ENCODE measurements around the gene DNLZ. TPM values are rescaled to one million over a fixed set of nuclear protein-coding genes. Genes with fewer than 3 reads are reported as not detected.
"Not testable (repeated sequence)": the region's sequence is repeated elsewhere in the genome, so short reads cannot be mapped to it uniquely, and the experiment has no call there.

DNLZ gene
- total RNA-seq, 1 donor from 2014 or later: 27.1 TPM

DNA sequence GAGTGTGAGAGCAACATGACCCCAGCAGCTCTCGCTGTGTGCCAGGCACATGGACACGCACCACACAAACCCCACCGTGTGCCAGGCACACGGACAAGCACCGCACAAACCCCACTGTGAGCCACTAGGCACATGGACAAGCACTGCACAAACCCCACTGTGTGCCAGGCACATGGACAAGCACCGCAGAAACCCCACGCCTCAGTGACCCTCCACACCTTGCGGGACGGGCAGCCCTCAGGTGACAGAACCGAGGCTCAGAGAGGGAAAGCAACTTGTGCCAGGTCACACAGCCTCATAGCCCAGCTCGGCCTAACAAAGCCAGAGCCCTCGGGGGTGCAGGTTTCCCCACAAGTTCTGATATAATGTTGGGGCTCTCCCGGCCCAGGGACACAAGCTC is 38.2 kb downstream of the DNLZ start:
- peaks cover 16% of the 10 kb centered on the region for H3K27me3 Mint-ChIP-seq
- H3K4me1 Mint-ChIP-seq: peaks cover 11% of the 10 kb centered on the region
- TF ChIP-seq, protein P1, sequence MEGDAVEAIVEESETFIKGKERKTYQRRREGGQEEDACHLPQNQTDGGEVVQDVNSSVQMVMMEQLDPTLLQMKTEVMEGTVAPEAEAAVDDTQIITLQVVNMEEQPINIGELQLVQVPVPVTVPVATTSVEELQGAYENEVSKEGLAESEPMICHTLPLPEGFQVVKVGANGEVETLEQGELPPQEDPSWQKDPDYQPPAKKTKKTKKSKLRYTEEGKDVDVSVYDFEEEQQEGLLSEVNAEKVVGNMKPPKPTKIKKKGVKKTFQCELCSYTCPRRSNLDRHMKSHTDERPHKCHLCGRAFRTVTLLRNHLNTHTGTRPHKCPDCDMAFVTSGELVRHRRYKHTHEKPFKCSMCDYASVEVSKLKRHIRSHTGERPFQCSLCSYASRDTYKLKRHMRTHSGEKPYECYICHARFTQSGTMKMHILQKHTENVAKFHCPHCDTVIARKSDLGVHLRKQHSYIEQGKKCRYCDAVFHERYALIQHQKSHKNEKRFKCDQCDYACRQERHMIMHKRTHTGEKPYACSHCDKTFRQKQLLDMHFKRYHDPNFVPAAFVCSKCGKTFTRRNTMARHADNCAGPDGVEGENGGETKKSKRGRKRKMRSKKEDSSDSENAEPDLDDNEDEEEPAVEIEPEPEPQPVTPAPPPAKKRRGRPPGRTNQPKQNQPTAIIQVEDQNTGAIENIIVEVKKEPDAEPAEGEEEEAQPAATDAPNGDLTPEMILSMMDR (IDR thresholded peaks at IDR 0.05): no peak
- no peak overlapping the region for H3K27ac Mint-ChIP-seq
- H3K4me3 Mint-ChIP-seq: no peak overlapping the region
- DNase-seq (no peak), ATAC-seq (ENCODE audit: low read depth) (no peak)
- H3K36me3 Mint-ChIP-seq (ENCODE audit: low read depth): no peaks in the 10 kb centered on the region
- intact Hi-C loops (cut with micrococcal nuclease): loop anchor here (5.0 kb wide), 1 partner anchor 37 kb away; the partner anchor contains the start of gene DNLZ
- H3K9me3 Mint-ChIP-seq: no peaks in the 10 kb centered on the region
- CTCF ChIA-PET: no interaction called here
- POLR2A ChIA-PET: no interaction called here

DNA sequence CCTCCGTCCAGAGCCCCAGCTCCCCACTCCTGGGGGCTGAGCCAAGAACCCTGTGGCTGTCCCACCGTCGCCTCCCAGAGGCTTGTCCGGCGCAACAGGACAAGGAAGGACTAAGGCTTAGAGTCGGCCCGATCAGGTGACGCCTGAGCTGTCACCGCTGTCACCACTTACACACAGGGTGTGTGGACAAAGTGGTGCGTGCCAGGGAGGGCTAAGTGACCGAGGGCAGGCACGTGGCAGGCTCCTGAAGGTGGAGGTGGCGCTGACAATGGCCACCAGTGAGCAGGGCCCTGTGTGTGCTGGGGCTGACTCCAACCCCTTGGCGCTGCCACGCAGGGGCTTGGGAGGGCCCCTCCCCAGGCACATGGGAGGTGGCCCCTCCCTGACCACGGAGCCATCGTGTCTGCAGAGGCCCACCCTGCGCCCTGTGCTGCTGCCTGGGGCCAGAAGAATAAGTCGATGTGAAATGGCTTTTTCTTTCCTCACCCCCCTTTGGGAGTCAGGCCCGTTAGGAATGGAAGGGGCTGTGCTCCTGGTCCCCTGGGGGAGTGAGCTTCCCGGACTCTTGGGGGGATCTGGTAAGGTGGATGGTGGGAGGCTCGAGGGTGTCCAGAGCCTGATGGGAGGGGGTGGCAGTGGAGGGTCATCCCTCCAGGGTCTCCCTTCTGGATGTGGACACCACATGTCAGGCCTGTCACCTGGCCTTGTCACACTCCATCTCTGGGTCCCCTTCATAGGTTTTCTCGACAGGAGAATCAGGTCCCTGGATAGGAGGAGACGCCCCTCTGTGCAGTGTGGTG is 38.8 kb downstream of the DNLZ start:
- H3K36me3 Mint-ChIP-seq (ENCODE audit: low read depth): no peaks in the 10 kb centered on the region
- no peak overlapping the region for H3K27ac Mint-ChIP-seq
- POLR2A ChIA-PET: no interaction called here
- ATAC-seq (ENCODE audit: low read depth) (no peak), DNase-seq (no peak)
- no peak overlapping the region for H3K4me3 Mint-ChIP-seq
- peaks cover 11% of the 10 kb centered on the region for H3K4me1 Mint-ChIP-seq
- no peaks in the 10 kb centered on the region for H3K9me3 Mint-ChIP-seq
- CTCF ChIA-PET: no interaction called here
- TF ChIP-seq, protein P1 (IDR thresholded peaks at IDR 0.05): no peak
- peaks cover 14% of the 10 kb centered on the region for H3K27me3 Mint-ChIP-seq
- intact Hi-C loops (cut with micrococcal nuclease): loop anchor here (5.0 kb wide), 1 partner anchor 38 kb away; the partner anchor contains the start of gene DNLZ

DNA sequence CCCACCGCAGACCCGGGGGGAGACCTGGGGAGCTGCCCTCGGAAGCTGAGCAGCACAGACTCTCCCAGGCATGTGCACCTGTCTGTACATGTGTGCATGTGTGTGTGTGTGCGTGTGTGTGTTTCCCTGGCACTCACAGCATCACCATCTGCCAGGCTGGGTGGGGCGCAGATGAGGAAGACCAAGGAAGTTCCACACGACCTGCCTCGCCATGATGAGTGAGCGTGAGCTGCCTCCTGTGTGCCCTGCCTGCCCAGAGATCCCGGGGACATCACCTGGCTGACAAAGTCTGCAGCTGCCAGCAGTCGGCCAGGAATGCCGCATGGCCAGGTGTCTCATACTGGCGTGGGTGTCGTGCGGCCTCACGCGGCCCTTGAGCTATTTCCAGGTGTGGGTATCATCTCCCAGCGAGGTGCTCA is 40.2 kb downstream of the DNLZ start:
- ATAC-seq (ENCODE audit: low read depth) (no peak), DNase-seq (no peak)
- intact Hi-C loops (cut with micrococcal nuclease): no loop called here
- Mint-ChIP-seq H3K9me3 (no peaks in the 10 kb centered on the region), H3K27me3 (peaks cover 6% of the 10 kb centered on the region), H3K4me1 (peaks cover 7% of the 10 kb centered on the region), H3K36me3 (ENCODE audit: low read depth) (no peaks in the 10 kb centered on the region), H3K27ac (no peak overlapping the region), H3K4me3 (no peak overlapping the region)
- CTCF ChIA-PET: no interaction called here
- TF ChIP-seq, protein P1 (IDR thresholded peaks at IDR 0.05): no peak
- POLR2A ChIA-PET: no interaction called here

DNA sequence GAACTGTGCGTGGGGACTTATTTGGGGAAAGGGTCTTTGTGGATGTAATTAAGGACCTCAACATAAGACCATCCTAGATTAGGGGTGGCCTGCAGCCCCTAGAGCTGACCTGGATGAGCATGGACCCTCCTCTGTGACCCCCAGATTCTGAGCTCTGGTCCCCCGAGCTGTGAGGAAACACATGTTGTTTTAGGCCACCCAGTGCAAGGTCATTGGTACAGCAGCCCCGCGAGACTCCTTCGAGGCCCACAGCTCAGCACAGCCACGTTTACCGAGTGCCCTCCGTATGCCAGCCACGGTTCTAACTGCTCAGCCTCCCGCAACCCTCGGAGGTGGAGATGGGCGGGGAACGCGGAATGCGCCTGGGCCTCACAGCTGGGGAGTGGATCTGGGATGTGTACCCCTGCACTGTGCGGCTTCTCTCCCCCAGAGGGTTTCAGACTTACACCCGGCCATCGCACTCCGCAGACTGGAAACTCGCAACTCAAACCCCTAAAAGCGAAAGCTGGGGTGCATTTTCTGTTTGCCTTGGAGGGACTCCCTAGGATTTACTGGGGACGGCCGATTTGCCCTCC is 40.7 kb downstream of the DNLZ start:
- no peak for ATAC-seq (ENCODE audit: low read depth)
- Mint-ChIP-seq H3K9me3 (no peaks in the 10 kb centered on the region), H3K4me1 (peaks cover 11% of the 10 kb centered on the region), H3K27ac (no peak overlapping the region), H3K36me3 (ENCODE audit: low read depth) (no peaks in the 10 kb centered on the region), H3K4me3 (no peak overlapping the region), H3K27me3 (peaks cover 6% of the 10 kb centered on the region)
- no peak for DNase-seq
- POLR2A ChIA-PET: no interaction called here
- TF ChIP-seq, protein P1 (IDR thresholded peaks at IDR 0.05): no peak
- CTCF ChIA-PET: no interaction called here
- intact Hi-C loops (cut with micrococcal nuclease): no loop called here

DNA sequence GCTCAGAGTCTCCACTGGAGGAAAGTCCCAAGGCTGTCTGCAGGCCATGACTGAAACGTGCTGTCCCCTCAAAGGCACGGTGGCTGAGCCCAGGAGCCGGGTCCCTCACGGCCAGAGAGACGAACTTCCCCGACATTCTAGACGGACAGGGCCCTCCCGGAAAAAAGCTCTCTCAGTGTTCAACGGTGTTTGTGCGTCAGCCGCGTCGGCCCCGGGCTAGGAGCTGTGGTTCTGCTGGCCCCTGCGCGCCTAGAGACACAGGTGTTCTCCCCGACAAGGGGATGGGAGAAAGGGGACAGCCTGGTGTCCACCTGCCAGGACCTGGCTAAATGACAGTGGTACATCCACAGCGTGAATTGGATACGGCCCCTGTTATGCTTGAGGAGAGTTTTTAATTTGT is 42.0 kb downstream of the DNLZ start:
- no peak for ATAC-seq (ENCODE audit: low read depth)
- no peak overlapping the region for H3K27ac Mint-ChIP-seq
- H3K36me3 Mint-ChIP-seq (ENCODE audit: low read depth): no peaks in the 10 kb centered on the region
- ChIA-PET POLR2A (no interaction called here), CTCF (no interaction called here)
- H3K4me3 Mint-ChIP-seq: no peak overlapping the region
- DNase-seq: no peak
- H3K27me3 Mint-ChIP-seq: peaks cover 10% of the 10 kb centered on the region
- peaks cover 14% of the 10 kb centered on the region for H3K4me1 Mint-ChIP-seq
- H3K9me3 Mint-ChIP-seq: no peaks in the 10 kb centered on the region
- intact Hi-C loops (cut with micrococcal nuclease): no loop called here
- TF ChIP-seq, protein P1 (IDR thresholded peaks at IDR 0.05): no peak

DNA sequence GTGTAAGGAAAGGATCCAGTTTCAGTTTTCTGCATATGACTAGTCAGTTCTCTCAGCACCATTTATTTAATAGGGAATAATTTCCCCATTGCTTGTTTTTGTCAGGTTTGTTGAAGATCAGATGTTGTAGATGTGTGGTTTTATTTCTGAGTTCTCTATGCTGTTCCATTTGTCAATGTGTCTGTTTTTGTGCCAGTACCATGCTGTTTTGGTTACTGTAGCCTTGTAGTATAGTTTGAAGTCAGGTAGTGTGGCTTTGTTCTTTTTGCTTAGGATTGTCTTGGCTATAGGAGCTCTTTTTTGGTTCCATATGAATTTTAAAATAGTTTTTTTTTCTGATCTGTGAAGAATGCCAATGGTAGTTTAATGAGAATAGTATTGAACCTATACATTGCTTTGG is 42.6 kb downstream of the DNLZ start:
- intact Hi-C loops (cut with micrococcal nuclease); H3K36me3 Mint-ChIP-seq (ENCODE audit: low read depth); H3K9me3 Mint-ChIP-seq; POLR2A ChIA-PET; ATAC-seq (ENCODE audit: low read depth); H3K27ac Mint-ChIP-seq; CTCF ChIA-PET; H3K4me3 Mint-ChIP-seq; DNase-seq: not testable (repeated sequence)
- H3K4me1 Mint-ChIP-seq: peaks cover 11% of the 10 kb centered on the region
- H3K27me3 Mint-ChIP-seq: peaks cover 10% of the 10 kb centered on the region

DNA sequence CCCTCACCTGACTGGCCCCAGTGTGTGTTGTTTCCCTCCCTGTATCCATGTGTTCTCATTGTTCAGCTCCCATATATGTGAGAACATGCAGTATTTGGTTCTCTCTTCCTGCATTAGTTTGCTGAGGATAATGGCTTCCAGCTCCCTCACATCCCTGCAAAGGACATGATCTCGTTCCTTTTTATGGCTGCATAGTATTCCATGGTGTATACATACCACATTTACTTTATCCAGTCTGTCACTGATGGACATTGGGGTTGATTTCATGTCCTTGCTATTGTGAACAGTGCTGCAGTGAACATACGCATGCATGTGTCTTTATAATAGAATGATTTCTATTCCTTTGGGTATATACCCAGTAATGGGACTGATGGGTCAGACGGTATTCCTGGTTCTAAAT is 43.6 kb downstream of the DNLZ start:
- CTCF ChIA-PET, POLR2A ChIA-PET: not testable (repeated sequence)

DNA sequence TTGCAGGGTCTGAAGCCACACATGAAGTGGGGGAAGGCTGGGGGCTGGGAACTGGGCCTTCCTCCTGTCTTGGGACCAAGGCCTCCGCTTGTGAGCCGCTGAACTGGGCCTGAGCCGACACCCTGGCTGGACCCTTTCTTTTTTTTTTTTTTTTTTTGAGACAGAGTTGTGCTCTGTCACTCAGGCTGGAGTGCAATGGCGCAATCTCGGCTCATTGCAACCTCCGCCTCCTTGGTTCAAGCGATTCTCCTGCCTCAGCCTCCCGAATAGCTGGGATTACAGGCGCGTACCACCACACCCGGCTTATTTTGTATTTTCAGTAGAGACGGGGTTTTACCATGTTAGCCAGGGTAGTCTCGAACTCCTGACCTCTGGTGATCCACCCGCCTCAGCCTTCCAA is 44.3 kb downstream of the DNLZ start:
- CTCF ChIA-PET; H3K27ac Mint-ChIP-seq; H3K36me3 Mint-ChIP-seq (ENCODE audit: low read depth); DNase-seq; intact Hi-C loops (cut with micrococcal nuclease); H3K9me3 Mint-ChIP-seq; ATAC-seq (ENCODE audit: low read depth); POLR2A ChIA-PET; H3K4me3 Mint-ChIP-seq: not testable (repeated sequence)
- Mint-ChIP-seq H3K4me1 (peaks cover 11% of the 10 kb centered on the region), H3K27me3 (peaks cover 10% of the 10 kb centered on the region)

More for the DNA sequence above, 43.6 kb downstream of the DNLZ start:
- H3K9me3 Mint-ChIP-seq; H3K27ac Mint-ChIP-seq; DNase-seq; intact Hi-C loops (cut with micrococcal nuclease); ATAC-seq (ENCODE audit: low read depth); H3K36me3 Mint-ChIP-seq (ENCODE audit: low read depth); H3K4me3 Mint-ChIP-seq: not testable (repeated sequence)
- Mint-ChIP-seq H3K27me3 (peaks cover 10% of the 10 kb centered on the region), H3K4me1 (peaks cover 11% of the 10 kb centered on the region)

Data from activated B cell treated with CpG ODN at 0.5 μM for 24 hours (primary cell).